HepG2 (cell line): ENCODE data around the gene POLDIP3. TPM values are rescaled to one million over a fixed set of nuclear protein-coding genes. Genes with fewer than 3 reads are reported as not detected.

ENCODE experiments used
- ARID3A ChIP-seq: IDR thresholded peaks from 2 replicates; pipeline ENCODE4 v1.6.1; 2012; ENCODE audit warnings: low read depth, low read length, improper control_type of control experiment
- CCDC6 ChIP-seq: sonication (generic); formaldehyde crosslinking; IDR thresholded peaks from 2 replicates; pipeline ENCODE4 v1.8.1; 2022; ENCODE audit warnings: mild to moderate bottlenecking, missing genetic modification reagents, moderate library complexity
- E2F1 ChIP-seq: sonication (generic); formaldehyde crosslinking; IDR thresholded peaks from 2 replicates; pipeline ENCODE4 v1.5.0; 2020; ENCODE audit warnings: missing genetic modification reagents
- EHMT2 ChIP-seq: fragments of 200-600 bp; sonication (generic); IDR thresholded peaks from 2 replicates; pipeline ENCODE4 v1.7.0; 2017; ENCODE audit warnings: antibody characterized with exemption, low read depth, low read length, borderline replicate concordance
- ETV5 ChIP-seq: IDR thresholded peaks from 2 replicates; pipeline ENCODE4 v1.6.1; 2018; ENCODE audit warnings: missing biosample characterization, missing genetic modification reagents, inconsistent platforms, borderline replicate concordance
- FIP1L1 ChIP-seq: fragments of 200-400 bp; formaldehyde crosslinking; IDR thresholded peaks from 2 replicates; pipeline ENCODE4 v1.6.1; 2018; ENCODE audit warnings: low read depth, mild to moderate bottlenecking, low read length, moderate library complexity, borderline replicate concordance; ENCODE audit not compliant: insufficient read depth
- GABPA ChIP-seq, 2 experiments: IDR thresholded peaks; 2 replicates each; pipeline ENCODE4 v1.6.1; 2011 to 2016; ENCODE audit warnings: low read depth in 2 of 2, low read length in 1 of 2, missing biosample characterization in 1 of 2, missing genetic modification characterization in 1 of 2
- HOXA5 ChIP-seq: sonication (generic); formaldehyde crosslinking; IDR thresholded peaks from 2 replicates; pipeline ENCODE4 v1.4.0; 2020; ENCODE audit warnings: missing genetic modification reagents
- KDM5B ChIP-seq: sonication (generic); formaldehyde crosslinking; IDR thresholded peaks from 2 replicates; pipeline ENCODE4 v1.4.0; 2020; ENCODE audit warnings: missing genetic modification reagents, mild to moderate bottlenecking, borderline replicate concordance
- KDM6A ChIP-seq: IDR thresholded peaks from 2 replicates; pipeline ENCODE4 v1.6.1; 2016; ENCODE audit warnings: low read depth
- MED1 ChIP-seq: sonication (generic); formaldehyde crosslinking; IDR thresholded peaks from 2 replicates; pipeline ENCODE4 v1.4.0; 2020; ENCODE audit warnings: missing genetic modification reagents
- NR2F2 ChIP-seq: IDR thresholded peaks from 2 replicates; pipeline ENCODE4 v1.6.1; 2012; ENCODE audit warnings: low read depth, inconsistent platforms, borderline replicate concordance
- POGZ ChIP-seq: sonication (generic); formaldehyde crosslinking; IDR thresholded peaks from 2 replicates; pipeline ENCODE4 v1.4.0; 2020; ENCODE audit warnings: mild to moderate bottlenecking, missing genetic modification reagents
- RARG ChIP-seq: sonication (generic); formaldehyde crosslinking; IDR thresholded peaks from 2 replicates; pipeline ENCODE4 v1.4.0; 2020; ENCODE audit warnings: low read depth, mild to moderate bottlenecking, missing genetic modification reagents
- SKI ChIP-seq: fragments of 450-650 bp; IDR thresholded peaks from one replicate; pipeline ENCODE4 v1.6.1; 2018; ENCODE audit warnings: mild to moderate bottlenecking; ENCODE audit not compliant: partially characterized antibody
- SMAD1 ChIP-seq: sonication (generic); formaldehyde crosslinking; IDR thresholded peaks from 2 replicates; pipeline ENCODE4 v1.4.0; 2020; ENCODE audit warnings: missing genetic modification reagents, low read depth, mild to moderate bottlenecking, borderline replicate concordance
- TBP ChIP-seq: sonication (generic); formaldehyde crosslinking; IDR thresholded peaks from 2 replicates; pipeline ENCODE4 v1.5.0; 2020; ENCODE audit warnings: missing genetic modification reagents
- TFDP1 ChIP-seq: IDR thresholded peaks from 2 replicates; pipeline ENCODE4 v1.6.1; 2016; ENCODE audit warnings: missing compliant biosample characterization, missing genetic modification reagents, borderline replicate concordance
- ZKSCAN5 ChIP-seq: sonication (generic); formaldehyde crosslinking; IDR thresholded peaks from 2 replicates; pipeline ENCODE4 v1.5.1; 2020; ENCODE audit warnings: mild to moderate bottlenecking, missing genetic modification reagents
- ZMYM2 ChIP-seq: sonication (generic); formaldehyde crosslinking; IDR thresholded peaks from 2 replicates; pipeline ENCODE4 v1.8.0; 2022; ENCODE audit warnings: mild to moderate bottlenecking, missing genetic modification reagents
- ZNF235 ChIP-seq: sonication (generic); formaldehyde crosslinking; IDR thresholded peaks from 2 replicates; pipeline ENCODE4 v1.8.1; 2023; ENCODE audit warnings: mild to moderate bottlenecking, missing genetic modification reagents, borderline replicate concordance
- ZNF333 ChIP-seq: sonication (generic); formaldehyde crosslinking; IDR thresholded peaks from 2 replicates; pipeline ENCODE4 v1.4.0; 2020; ENCODE audit warnings: mild to moderate bottlenecking, missing genetic modification reagents, borderline replicate concordance
- ZNF343 ChIP-seq: sonication (generic); formaldehyde crosslinking; IDR thresholded peaks from 2 replicates; pipeline ENCODE4 v1.4.0; 2020; ENCODE audit warnings: mild to moderate bottlenecking, missing genetic modification reagents
- ZNF460 ChIP-seq: sonication (generic); formaldehyde crosslinking; IDR thresholded peaks from 2 replicates; pipeline ENCODE4 v1.5.1; 2020; ENCODE audit warnings: missing genetic modification reagents, mild to moderate bottlenecking, borderline replicate concordance
- ZNF557 ChIP-seq: sonication (generic); formaldehyde crosslinking; IDR thresholded peaks from 2 replicates; pipeline ENCODE4 v1.4.0; 2020; ENCODE audit warnings: missing genetic modification reagents
- polyA plus RNA-seq, 8 experiments: library from polyadenylated mRNA; depleted of rRNA in 3 of 8; stranded (reverse) in 7 of 8; unstranded in 1 of 8; fragments of >200 nt; fragmentation: Illumina TruSeq in 4 of 8; extraction: Trizol in 4 of 8; gene quantifications; 2 replicates each; pipeline versions ENCODE4 v1.2.1 to v1.2.3, GENCODE V29; 2011 to 2016; ENCODE audit warnings: low read depth in 4 of 8, missing spikeins in 1 of 8, mixed read lengths in 1 of 8; ENCODE audit not compliant: insufficient read depth in 1 of 8
- total RNA-seq, 5 experiments: library from RNA; depleted of rRNA; stranded (reverse); fragments of >200 nt; fragmentation: Illumina TruSeq; extraction: Trizol; gene quantifications; 2 replicates each; pipeline ENCODE4 v1.2.3, GENCODE V29; 2016; ENCODE audit warnings: low read depth in 1 of 5
- TF ChIP-seq, protein P1 (sequence below): IDR thresholded peaks from 2 replicates; pipeline ENCODE4 v1.6.1; 2016; ENCODE audit warnings: missing genetic modification reagents, missing compliant biosample characterization

POLDIP3 gene
- total and polyA plus RNA-seq, 2 of the 13 experiments (the other 11 are each of a cell fraction or from before 2014, with no cell fraction given), result 45.8 to 47.4 TPM

GRCh38 chr22:42615092-42615859 lies 593 bp upstream of the POLDIP3 start (continued):
- TF ChIP-seq EHMT2 (no peak), ZMYM2 (CRISPR knock-in tag) (peak; percentile 80; the same call in 1 of the 2 replicates), SMAD1 (CRISPR knock-in tag) (no peak), RARG (no peak), TBP (no peak), FIP1L1 (peak; percentile 80; the same call in 1 of the 2 replicates), GABPA (IDR thresholded peaks at IDR 0.05; ENCODE audit: low read depth, low read length) (no peak), GABPA (CRISPR knock-in tag; IDR thresholded peaks at IDR 0.05; ENCODE audit: low read depth) (peak; percentile 69), ZNF460 (CRISPR knock-in tag) (peak; percentile 66; the same call in 1 of the 2 replicates), ZNF333 (CRISPR knock-in tag) (no peak; the same call in 1 of the 2 replicates), E2F1 (0 out of 2 replicates have a peak, but pooled peaks have one; percentile 10), ETV5 (CRISPR knock-in tag) (peak; percentile 58), ZNF235 (CRISPR knock-in tag) (peak; percentile 78; the same call in 1 of the 2 replicates), ARID3A (no peak; the same call in 1 of the 2 replicates), ZKSCAN5 (CRISPR knock-in tag) (no peak), ZNF343 (CRISPR knock-in tag) (no peak), KDM5B (peak; percentile 38; the same call in 1 of the 2 replicates), CCDC6 (CRISPR knock-in tag) (peak; percentile 72; the same call in 1 of the 2 replicates), TFDP1 (peak; percentile 43), SKI (peak; percentile 57), ZNF557 (CRISPR knock-in tag) (peak; percentile 28; the same call in 1 of the 2 replicates), HOXA5 (peak; percentile 87), POGZ (peak; percentile 80), KDM6A (no peak), NR2F2 (peak; percentile 86), MED1 (CRISPR knock-in tag) (peak; percentile 100)
- TF ChIP-seq, protein P1, sequence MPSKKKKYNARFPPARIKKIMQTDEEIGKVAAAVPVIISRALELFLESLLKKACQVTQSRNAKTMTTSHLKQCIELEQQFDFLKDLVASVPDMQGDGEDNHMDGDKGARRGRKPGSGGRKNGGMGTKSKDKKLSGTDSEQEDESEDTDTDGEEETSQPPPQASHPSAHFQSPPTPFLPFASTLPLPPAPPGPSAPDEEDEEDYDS (CRISPR knock-in tag), result peak; percentile 100
